H1 (cell line): Measurements from ENCODE around the gene KLK1.

Experiments
- EP300 ChIP-seq, 2 experiments: IDR thresholded peaks; 1 replicate in 1 of 2; 2 replicates in 1 of 2; pipeline ENCODE4 v1.6.1; 2011 to 2012; ENCODE audit warnings: low read depth in 2 of 2, low read length in 2 of 2, mild to moderate bottlenecking in 2 of 2, borderline replicate concordance in 1 of 2, inconsistent platforms in 1 of 2, moderate library complexity in 1 of 2
- POLR2A ChIP-seq, 2 experiments: IDR thresholded peaks; 1 replicate in 1 of 2; 2 replicates in 1 of 2; pipeline ENCODE4 v1.6.1; 2011; ENCODE audit warnings: low read depth in 2 of 2, low read length in 2 of 2, mild to moderate bottlenecking in 2 of 2; ENCODE audit errors: control extremely low read depth in 1 of 2
- POLR2AphosphoS5 ChIP-seq: IDR thresholded peaks from 2 replicates; pipeline ENCODE4 v1.6.1; 2011; ENCODE audit warnings: low read depth, low read length

DNA sequence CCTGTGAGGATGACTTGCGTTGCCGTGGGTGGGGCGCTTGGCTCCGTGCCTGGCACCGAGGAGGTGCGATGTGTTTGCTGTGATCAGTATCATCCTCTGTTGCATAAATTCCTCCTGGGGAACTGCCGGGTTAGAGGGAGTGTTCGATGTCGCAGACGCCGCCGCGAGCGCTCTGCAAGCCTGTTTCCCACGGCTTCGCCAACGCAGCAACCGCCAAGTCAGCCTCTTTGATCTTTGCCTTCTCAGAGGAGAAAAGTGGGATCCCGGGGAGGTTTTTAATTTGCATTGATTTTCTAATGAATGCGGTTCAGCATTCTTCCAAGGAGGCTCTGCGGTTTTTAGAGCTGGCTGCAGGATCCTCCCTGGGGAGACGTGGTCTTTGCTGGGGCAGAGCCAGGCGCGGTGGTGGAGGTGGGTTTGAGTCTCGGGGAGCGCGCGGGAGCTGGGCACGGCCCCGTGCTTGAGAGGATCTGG, 45.7 kb downstream of the KLK1 start:
- TF ChIP-seq POLR2AphosphoS5, result no peak
- TF ChIP-seq EP300 (IDR thresholded peaks at IDR 0.05; ENCODE audit: borderline replicate concordance in 1 of 2, low read depth in 2 of 2, low read length in 2 of 2), result no peak
- no peak for TF ChIP-seq POLR2A (IDR thresholded peaks at IDR 0.05; ENCODE audit: control extremely low read depth in 1 of 2, low read depth in 2 of 2, low read length in 2 of 2)
